Parathyroid adenoma (tissue), 2 donors: ENCODE data around the gene TMEM252.

Source experiments
- H2AFZ ChIP-seq: fragments of 300-600 bp; sonication (generic); one replicate; pipeline ENCODE4 v1.7.0; 2017; ENCODE audit warnings: antibody characterized with exemption, mild to moderate bottlenecking
- H3K27ac ChIP-seq: fragments of 300-600 bp; sonication (generic); one replicate; pipeline ENCODE4 v1.7.0; 2017
- H3K27me3 ChIP-seq: fragments of 300-600 bp; sonication (generic); one replicate; pipeline ENCODE4 v1.7.0; 2017; ENCODE audit warnings: low read length; ENCODE audit not compliant: control insufficient read depth, insufficient read depth
- H3K36me3 ChIP-seq: fragments of 300-600 bp; sonication (generic); one replicate; pipeline ENCODE4 v1.7.0; 2017; ENCODE audit warnings: low read length; ENCODE audit not compliant: control insufficient read depth, insufficient read depth
- H3K4me1 ChIP-seq: fragments of 300-600 bp; sonication (generic); one replicate; pipeline ENCODE4 v1.7.0; 2017; ENCODE audit warnings: control low read depth
- H3K4me2 ChIP-seq: fragments of 300-600 bp; sonication (generic); one replicate; pipeline ENCODE4 v1.7.0; 2017; ENCODE audit warnings: low read length
- H3K4me3 ChIP-seq: fragments of 300-600 bp; sonication (generic); one replicate; pipeline ENCODE4 v1.7.0; 2017; ENCODE audit warnings: low read depth, low read length
- H3K79me2 ChIP-seq: fragments of 300-600 bp; sonication (generic); one replicate; pipeline ENCODE4 v1.7.0; 2017; ENCODE audit warnings: control low read depth
- H3K9ac ChIP-seq: fragments of 300-600 bp; sonication (generic); one replicate; pipeline ENCODE4 v1.7.0; 2017; ENCODE audit warnings: mild to moderate bottlenecking
- H3K9me3 ChIP-seq: fragments of 300-600 bp; sonication (generic); one replicate; pipeline ENCODE4 v1.7.0; 2017; ENCODE audit warnings: low read length; ENCODE audit not compliant: control insufficient read depth
- CTCF ChIP-seq: fragments of 300-600 bp; sonication (generic); IDR thresholded peaks from one replicate; pipeline ENCODE4 v1.7.0; 2017; ENCODE audit warnings: antibody characterized with exemption, mild to moderate bottlenecking
- donor health status: primary hyperparathyroidism.

Gene TMEM252

GRCh38 chr9:68551191-68551590 lies 10.5 kb upstream of the TMEM252 start:
- Histone ChIP-seq H3K9ac (no peak overlapping the region), H3K36me3 (no peaks in the 10 kb centered on the region), H3K4me1 (no peaks in the 10 kb centered on the region), H3K9me3 (no peaks in the 10 kb centered on the region), H3K27me3 (no peaks in the 10 kb centered on the region), H2AFZ (no peak overlapping the region), H3K4me2 (no peak overlapping the region), H3K27ac (no peak overlapping the region), H3K79me2 (no peaks in the 10 kb centered on the region), H3K4me3 (no peak overlapping the region)
- no peak for TF ChIP-seq CTCF

GRCh38 chr9:68548241-68548640 lies 7.6 kb upstream of the TMEM252 start:
- Histone ChIP-seq H2AFZ (no peak overlapping the region), H3K27ac (no peak overlapping the region), H3K36me3 (no peaks in the 10 kb centered on the region), H3K4me3 (no peak overlapping the region), H3K4me2 (no peak overlapping the region), H3K9ac (no peak overlapping the region), H3K79me2 (no peaks in the 10 kb centered on the region), H3K27me3 (no peaks in the 10 kb centered on the region), H3K4me1 (no peaks in the 10 kb centered on the region), H3K9me3 (no peaks in the 10 kb centered on the region)
- no peak for TF ChIP-seq CTCF

GRCh38 chr9:68547417-68547816 lies 6.7 kb upstream of the TMEM252 start:
- Histone ChIP-seq H3K4me3 (no peak overlapping the region), H3K27me3 (no peaks in the 10 kb centered on the region)

GRCh38 chr9:68546596-68547390 lies 6.1 kb upstream of the TMEM252 start:
- Histone ChIP-seq H3K4me3 (no peak overlapping the region), H3K9ac (no peak overlapping the region), H3K27me3 (no peaks in the 10 kb centered on the region), H3K79me2 (no peaks in the 10 kb centered on the region), H3K36me3 (no peaks in the 10 kb centered on the region), H3K4me2 (no peak overlapping the region), H3K9me3 (no peaks in the 10 kb centered on the region), H2AFZ (peak overlapping the region; percentile 33), H3K4me1 (no peaks in the 10 kb centered on the region), H3K27ac (no peak overlapping the region)
- TF ChIP-seq CTCF, result no peak

More at GRCh38 chr9:68547417-68547816, 6.7 kb upstream of the TMEM252 start:
- Histone ChIP-seq H3K79me2 (no peaks in the 10 kb centered on the region), H3K4me2 (no peak overlapping the region), H3K27ac (no peak overlapping the region), H3K36me3 (no peaks in the 10 kb centered on the region), H3K4me1 (no peaks in the 10 kb centered on the region), H3K9ac (no peak overlapping the region), H2AFZ (no peak overlapping the region), H3K9me3 (no peaks in the 10 kb centered on the region)
- TF ChIP-seq CTCF, result no peak
